GM18511 (cell line): ENCODE results near the gene AMOT.
"Not testable (repeated sequence)": the region's sequence is repeated elsewhere in the genome, so short reads cannot be mapped to it uniquely, and the experiment has no call there.

ENCODE experiments used
- ATAC-seq: cut with Tn5 transposase; IDR thresholded peaks from one replicate; pipeline ENCODE4 v1.9.1; 2021; ENCODE audit warnings: mild to moderate bottlenecking, moderate library complexity; ENCODE audit not compliant: unreplicated experiment

The AMOT gene

DNA sequence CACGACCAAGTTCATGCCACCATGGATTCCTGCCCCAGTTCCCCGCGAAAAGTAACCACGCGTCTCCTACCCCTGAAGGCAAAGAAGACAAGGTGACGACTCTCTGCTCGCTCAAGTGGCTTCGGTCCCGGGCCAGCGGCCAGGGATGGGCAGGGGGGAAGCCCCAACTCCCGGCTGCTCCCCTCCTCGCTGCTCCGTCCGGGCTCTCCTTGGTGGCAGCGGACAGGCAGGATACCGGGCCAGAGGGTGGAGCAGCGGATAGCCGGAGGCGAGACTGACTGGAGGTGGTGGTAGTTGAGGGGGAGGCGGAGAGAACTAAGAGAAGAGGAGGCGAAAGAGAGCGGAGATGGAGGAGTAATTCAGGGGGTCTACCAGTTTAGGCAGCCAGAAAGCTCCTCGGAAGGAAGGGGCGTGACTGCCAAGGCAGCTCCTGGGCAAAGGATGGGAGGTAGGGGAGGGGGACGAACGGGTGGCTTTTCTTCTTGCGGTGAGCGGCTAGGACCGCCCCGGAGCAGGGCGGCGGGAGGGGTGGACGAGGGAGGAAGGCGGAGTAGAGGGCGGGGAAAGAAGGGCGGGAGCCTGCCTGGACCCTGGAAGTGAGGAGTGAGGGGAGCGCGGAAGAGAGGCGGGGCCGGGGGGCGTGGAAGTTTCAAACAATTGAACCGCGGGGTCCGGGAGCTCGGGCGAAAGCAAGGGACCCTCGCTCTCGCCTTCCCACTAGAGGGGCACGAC, at the start of gene AMOT:
Gene AMOT (minus strand): TSS at position 450 of the 732 bp plus-strand sequence. CDS start 17,705 bp downstream, outside the sequence.
- ATAC-seq: peak; percentile 76

GRCh38 chrX:112889400-112889799, 48.8 kb upstream of the AMOT start:
- ATAC-seq: peak; percentile 49

DNA sequence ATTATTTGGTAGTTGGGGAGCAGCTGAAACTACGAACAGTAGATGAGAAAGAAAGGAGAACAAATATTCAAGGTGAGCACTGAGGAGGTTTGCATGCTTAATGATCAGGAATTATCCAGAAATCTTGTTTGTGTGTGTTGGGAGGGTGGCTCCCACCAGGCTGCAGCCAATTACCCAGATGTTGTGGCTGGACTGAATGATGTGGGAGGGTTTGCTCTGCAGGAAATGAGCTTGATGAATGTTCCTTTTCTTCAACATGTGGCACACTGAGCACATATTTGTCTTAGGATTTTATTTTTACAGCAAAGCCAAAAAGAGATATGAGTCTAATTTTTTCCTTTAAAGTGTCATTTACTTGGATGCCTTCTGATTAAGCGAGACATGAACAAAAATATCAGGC, 48.3 kb upstream of the AMOT start:
- no peak for ATAC-seq

- ATAC-seq: peak; percentile 50
These were observed 37.1 kb upstream of the AMOT start for GRCh38 chrX:112877771-112878173.

- ATAC-seq: peak; percentile 61
These were observed 34.0 kb upstream of the AMOT start for GRCh38 chrX:112874614-112875013.

DNA sequence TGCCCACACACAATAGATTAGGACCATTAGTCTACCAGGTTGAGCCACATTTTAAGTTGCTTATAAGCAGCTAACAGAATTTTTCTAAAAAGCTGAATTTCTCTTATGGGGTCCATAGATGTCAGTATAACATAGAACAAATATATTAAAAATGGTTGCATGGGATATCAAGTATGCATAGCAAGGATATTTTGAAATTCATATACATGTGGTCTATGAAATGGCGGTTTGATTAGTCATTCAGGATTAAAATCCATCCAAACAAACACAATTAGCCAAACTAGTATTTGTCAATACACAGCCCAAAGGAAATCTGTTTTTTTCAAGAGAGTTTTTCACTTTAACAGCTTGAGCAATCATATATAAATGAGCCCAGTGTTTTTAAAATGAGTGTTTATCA, 33.5 kb upstream of the AMOT start:
- ATAC-seq: peak; percentile 39

DNA sequence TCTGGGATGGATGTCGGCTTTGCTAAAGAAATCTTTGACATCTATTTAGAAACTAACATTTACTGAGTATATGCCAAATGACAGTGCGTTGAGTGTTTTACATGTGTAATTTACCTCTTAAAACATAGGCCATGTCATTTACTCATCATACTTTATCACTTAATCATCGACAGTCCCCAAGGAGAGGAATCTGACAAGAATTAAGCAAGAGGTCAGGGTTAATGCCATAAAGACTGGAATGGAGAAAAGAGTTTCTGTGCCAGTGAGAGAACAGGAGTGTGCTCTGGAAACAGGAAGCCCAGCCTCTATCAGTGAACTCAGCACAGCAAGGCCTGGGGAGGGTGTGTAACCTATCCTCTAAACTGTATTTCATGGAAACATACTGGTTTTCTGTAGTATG, 28.0 kb upstream of the AMOT start:
- no peak for ATAC-seq

DNA sequence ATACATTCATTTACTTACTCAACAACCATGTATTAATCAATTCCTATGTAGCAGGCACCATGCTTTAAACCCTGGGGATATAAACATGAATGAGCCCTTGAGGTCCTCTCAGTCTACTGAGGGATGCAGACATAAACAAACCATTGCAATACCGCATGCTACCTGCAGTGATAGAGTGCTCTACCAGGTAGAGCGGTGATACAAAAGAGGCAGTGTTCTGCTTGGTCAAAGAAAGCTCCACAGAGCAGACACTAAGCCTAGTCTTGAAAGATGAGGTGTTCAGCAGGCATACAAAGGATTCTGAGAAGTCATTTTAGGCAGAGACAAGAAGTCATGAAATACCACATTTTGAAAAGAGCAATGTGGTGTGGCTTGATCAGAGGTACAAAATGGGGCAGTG, 26.9 kb upstream of the AMOT start:
- peak; percentile 87 for ATAC-seq

DNA sequence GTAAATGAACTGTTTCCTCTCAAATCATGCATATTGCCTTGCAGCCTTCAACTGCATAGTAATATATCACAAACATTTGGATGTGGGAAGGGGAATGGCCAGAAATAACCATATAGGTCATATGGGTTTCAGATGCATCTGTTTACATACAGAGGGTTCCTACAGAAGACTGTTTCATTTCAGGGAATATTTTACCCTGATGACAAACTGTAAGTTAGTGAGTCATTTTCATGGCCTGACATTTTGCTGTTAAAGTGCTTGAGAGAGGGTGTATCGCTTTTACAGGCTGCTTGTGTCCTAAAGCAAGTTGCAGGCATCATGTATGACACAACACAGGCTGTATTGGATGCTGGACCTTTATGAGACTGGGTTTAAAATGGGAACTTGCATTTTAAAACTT, 25.5 kb upstream of the AMOT start:
- ATAC-seq: no peak

GRCh38 chrX:112865464-112866025, 24.9 kb upstream of the AMOT start:
- no peak for ATAC-seq

- ATAC-seq: no peak
These were observed 23.2 kb upstream of the AMOT start for GRCh38 chrX:112863850-112864249.

- no peak for ATAC-seq
These were observed 16.8 kb upstream of the AMOT start for GRCh38 chrX:112857478-112857878.

GRCh38 chrX:112854901-112855300, 14.3 kb upstream of the AMOT start:
- not testable (repeated sequence) for ATAC-seq

GRCh38 chrX:112852851-112853250, 12.2 kb upstream of the AMOT start:
- ATAC-seq: no peak

- ATAC-seq: peak; percentile 74
These were observed 11.2 kb upstream of the AMOT start for GRCh38 chrX:112851806-112852205.

DNA sequence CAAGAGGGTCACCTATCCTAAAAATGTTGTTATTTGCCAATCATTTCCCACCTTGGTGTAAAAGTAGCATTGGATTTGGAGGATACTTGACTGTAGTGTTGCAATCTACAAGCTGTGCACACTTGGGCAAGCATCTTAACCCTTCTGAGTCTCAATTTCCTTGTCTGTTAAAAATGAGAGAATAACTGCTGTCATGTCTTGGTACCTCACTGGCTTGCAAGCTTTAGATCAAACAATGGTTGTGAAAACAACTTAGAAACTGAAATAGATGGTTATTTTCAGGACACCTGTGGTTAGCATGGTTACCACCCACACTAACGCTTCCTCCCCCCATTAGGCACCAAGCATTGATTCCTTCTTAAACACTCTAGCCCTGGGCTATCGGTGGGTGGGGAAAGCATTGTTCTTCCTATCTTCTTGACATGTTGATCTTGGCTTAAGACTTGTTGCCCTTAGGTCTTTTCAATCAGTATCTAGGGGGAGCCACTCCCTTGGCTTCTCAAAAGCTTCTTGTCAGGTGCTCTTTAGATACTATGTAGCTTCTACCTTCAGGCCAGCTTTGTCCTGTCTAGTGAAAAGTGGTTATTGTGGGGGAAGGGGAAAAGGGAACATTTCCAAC, 10.6 kb upstream of the AMOT start:
- ATAC-seq: peak; percentile 86

DNA sequence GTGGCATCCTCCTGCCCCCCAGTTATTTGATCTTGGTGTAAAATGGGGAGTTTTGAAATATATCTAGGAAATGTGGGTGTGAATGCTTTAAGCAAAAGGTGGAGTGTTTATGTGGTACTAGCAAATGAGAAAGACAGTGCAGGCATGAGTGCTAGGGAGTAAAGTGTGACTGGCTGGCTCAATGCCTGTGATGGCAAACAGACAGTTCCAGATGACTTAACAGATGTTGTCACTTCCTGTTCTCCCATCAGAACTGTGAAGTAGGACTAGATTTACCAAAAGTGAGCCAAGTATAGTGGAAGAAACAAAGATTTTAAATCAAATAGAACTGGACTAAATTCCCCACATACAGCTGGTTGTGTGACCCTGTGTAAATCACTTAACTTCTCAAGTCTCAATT, 8.4 kb upstream of the AMOT start:
- ATAC-seq: peak; percentile 33

DNA sequence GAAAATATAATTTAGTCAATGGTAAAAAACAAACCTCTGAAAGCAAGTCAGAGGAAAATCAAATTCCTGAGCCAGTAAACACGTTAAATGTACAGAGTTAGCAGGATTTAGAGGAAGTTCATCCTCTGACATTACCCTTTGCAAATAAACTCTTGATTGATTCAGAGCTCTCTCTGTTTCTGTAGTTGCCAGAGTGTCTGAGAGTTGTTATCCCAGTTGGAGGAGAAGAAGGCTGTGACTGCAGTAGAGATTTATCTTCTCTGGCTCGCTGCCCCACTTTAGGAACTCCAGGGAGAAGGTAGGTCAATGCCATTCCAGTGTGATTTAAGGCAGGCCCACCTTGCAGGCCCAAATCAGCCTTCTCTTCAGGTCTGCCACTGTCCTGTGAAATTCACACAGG, 6.2 kb upstream of the AMOT start:
- no peak for ATAC-seq

- ATAC-seq: no peak
These were observed 5.6 kb upstream of the AMOT start for GRCh38 chrX:112846187-112846586.

DNA sequence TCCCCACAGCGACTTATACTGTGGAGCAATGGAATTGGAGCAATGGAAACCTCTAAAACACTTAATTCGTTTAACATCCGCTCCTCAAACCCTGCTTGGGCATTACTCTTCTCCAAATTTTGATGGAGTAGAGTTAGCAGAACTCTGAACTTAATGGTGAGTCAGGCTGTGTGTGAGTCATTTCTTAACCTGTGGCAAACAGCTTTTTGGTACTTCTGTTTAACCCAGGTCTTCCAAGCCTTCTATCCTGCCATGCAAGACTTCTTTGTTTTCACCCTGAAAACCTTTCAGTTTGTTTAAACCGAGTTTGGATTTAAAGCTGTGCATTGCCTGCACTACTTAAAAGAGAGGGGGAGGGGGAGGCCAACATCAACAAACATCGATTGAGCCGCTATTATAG, 3.6 kb upstream of the AMOT start:
- ATAC-seq: peak; percentile 28

DNA sequence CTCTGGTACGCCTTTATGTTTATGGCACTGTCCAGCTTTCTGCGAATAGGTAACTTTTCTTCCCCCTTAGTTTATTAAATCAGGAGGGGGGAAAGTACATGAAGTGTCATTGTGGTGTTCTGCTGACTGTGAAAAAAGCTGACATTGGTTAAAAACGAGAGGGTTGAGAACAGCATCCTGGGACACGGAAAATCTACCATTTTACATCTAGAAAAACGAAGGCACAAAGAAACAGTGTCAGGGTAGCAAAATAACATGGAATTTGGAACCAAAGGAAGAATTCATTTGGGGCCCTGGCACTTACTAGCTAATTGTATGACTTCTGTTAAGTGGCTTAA, 1.2 kb upstream of the AMOT start:
- ATAC-seq: no peak

DNA sequence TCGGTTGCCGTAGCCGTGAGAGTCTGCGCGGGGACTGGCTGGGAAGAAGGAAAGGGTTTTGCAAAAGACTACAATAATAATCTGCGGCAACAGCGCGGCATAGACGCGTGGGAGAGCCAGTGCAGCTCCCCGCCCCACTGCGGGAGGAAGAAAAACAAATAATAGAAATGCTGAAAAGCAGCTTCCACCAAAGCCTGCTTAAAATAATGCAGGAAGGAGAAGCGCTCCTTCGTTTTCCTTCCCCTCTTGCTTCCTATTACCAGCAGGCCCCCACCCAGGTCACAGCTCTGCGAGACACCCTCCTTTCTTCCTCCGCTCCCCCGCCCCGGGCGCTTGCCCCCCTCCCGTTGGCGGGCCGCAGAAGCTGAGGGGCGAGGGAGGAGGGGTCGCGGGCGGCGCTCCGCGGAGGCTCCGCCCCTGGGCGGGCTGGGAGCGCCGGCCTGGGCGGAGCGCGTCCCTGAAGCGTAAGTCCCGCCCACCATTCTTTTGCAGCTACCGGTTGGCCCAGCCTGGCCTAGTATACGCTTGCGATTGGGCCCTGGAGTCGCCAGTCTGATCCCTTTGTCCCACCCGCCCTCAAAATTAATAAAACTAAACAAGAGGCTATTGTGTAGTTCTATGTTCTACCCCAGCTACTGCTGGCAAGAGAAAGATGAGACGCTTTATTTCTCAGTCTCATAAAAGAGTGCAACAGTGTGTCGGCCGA, 636 bp upstream of the AMOT start:
- peak; percentile 88 for ATAC-seq
